ENCODE results near the gene IRX4. TPM values are rescaled to one million over a fixed set of nuclear protein-coding genes. Genes with fewer than 3 reads are reported as not detected.
A peak's percentile ranks its signal among the peaks of the same experiment; 100 is the strongest.

IRX4 gene
- total and polyA plus RNA-seq, 2 donors (not counting 3 experiments of a cell fraction or from before 2014, with no cell fraction given): not detected

DNA sequence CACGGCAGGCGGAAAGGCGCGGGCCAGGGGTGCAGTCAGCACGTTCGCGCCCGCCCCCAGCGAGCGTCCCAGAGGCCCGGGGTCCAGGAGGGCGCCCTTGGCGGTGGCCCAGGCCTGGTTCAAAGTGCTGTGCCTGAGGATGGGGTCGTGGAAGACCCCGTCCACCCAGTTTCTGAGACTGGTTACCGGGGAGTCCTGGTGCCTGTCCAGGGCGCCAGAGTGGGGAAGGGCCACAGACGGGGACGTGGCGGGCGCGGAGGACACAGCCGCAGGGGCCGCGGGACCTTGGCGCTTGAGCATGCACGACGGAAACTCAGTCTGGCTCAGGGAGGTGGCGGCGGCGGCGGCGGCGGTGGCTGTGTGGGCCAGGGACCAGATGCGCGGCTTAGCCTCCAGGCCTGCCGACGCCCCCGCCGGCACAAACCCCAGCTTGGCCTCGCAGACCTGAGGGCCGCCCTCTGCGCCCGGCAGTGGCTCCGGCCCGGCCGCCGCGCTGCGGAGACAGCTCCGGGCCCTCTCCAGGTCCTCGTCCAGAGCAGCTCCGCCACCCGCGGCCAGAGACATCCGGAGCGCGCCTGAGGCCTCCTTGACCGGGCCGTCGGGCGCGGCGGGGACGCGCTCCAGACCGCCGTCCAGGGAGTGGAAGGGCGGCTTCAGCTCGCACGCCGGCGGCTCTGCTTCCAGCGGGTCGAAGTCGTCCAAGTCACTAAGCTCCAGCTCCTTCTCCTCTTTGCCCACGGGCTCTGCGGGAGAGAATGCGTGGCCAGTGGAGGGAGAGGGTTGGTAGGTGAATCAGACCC, 4.5 kb downstream of the IRX4 start:
- dilution Hi-C loops (cut with MboI; ENCODE audit: extremely low pct_ligation_motif_present, low sequenced_read_pairs): no loop called here
- FAIRE-seq: no peak

DNA sequence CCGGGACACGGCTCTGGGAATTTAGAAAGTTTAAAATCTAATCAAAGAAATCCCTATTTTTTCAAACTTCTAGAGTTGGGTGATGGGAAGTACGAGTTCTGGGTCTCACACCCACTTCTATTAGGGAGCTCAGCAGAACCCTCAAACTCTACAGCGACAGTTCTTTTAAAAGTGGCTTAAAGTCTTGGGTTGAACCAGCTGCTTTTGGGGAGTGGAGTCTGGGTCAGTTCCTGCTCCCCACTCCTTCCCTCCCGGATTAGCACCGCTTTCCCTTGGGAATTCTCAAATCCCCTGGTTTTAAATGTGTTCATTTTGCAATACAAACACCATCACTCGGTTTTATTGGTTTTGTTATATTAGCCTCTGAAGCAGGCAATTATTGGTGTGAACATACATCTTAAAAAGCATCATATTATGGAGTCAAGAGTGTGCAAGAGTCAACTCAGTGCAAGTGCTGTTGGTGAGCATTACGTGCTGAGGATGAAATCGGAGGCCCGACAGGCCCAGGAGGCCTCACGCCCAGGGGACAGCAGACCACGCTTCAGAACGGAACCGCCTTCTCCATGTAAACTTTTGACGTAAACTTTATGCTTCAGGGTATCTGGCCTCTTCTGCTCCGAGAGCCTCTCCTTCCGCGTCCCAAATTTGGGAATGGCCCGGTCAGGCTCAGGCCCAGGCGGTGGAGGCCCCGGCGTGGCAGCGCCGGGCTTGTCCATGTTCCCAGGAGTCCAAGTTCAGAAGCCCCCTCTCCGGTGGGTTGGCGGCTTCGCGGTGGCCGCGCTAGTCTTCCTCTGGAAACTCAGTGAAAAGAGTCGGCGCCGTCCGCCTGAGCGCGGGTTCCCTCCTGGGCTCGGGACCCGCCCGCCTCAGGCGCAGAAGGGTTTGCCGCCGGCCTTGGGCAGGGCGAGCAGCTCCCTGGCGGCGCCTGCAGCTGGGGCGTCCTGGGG, 5.3 kb downstream of the IRX4 start:
- Histone ChIP-seq H3K9me1 (replicated peaks; ENCODE audit: control insufficient read depth, extremely low read depth, insufficient read depth, low read length) (no peaks in the 10 kb centered on the region), H2AFZ (ENCODE audit: low read depth, low read length) (no peak overlapping the region), H3K27me3 (ENCODE audit: control insufficient read depth in 2 of 2, insufficient read depth in 2 of 2, low read length in 2 of 2) (peaks cover 71 to 89% of the 10 kb centered on the region in 2 experiments), H3K4me2 (ENCODE audit: insufficient read depth, low read length) (no peak overlapping the region), H3K36me3 (ENCODE audit: control insufficient read depth in 2 of 2, extremely low read depth in 1 of 2, insufficient read depth in 2 of 2, low read length in 2 of 2) (no peaks in the 10 kb centered on the region), H3K79me2 (ENCODE audit: control insufficient read depth, insufficient read depth, low read length) (no peaks in the 10 kb centered on the region), H3K27ac (ENCODE audit: insufficient read depth, low read depth, low read length) (no peak overlapping the region), H3K9me3 (replicated peaks; ENCODE audit: control insufficient read depth, insufficient read depth, low read length) (no peaks in the 10 kb centered on the region), H3K4me3 (replicated peaks in 1 of 3; ENCODE audit: insufficient read depth in 1 of 3, low read depth in 1 of 3, low read length in 3 of 3) (no peak overlapping the region), H3K9ac (replicated peaks; ENCODE audit: extremely low read depth, insufficient read depth, low read length) (no peak overlapping the region), H4K20me1 (replicated peaks; ENCODE audit: control insufficient read depth, extremely low read depth, insufficient read depth, low read length) (no peaks in the 10 kb centered on the region), H3K4me1 (ENCODE audit: control insufficient read depth, extremely low read depth, insufficient read depth, low read length) (no peaks in the 10 kb centered on the region)
- no peak for FAIRE-seq
- BruUV-seq (replicated peaks): no TSS peak
- intact Hi-C loops (cut with micrococcal nuclease) (no loop called here), dilution Hi-C loops (cut with MboI; ENCODE audit: extremely low pct_ligation_motif_present, low sequenced_read_pairs) (no loop called here)
- DNase-seq (ENCODE audit: low read depth, low spot score): no peak
- ChIA-PET POLR2A (no interaction called here), CTCF (interaction anchor here (1.1 kb wide), 1 partner anchor 114 kb away, joined by 3 read pairs; no protein-coding TSS in a partner anchor)
- TF ChIP-seq, protein P1, sequence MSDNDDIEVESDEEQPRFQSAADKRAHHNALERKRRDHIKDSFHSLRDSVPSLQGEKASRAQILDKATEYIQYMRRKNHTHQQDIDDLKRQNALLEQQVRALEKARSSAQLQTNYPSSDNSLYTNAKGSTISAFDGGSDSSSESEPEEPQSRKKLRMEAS (IDR thresholded peaks at IDR 0.05; ENCODE audit: insufficient read depth, insufficient read length): no peak
- TF ChIP-seq EZH2 (IDR thresholded peaks at IDR 0.05; ENCODE audit: borderline replicate concordance, low read depth, low read length, severe bottlenecking): peak; percentile 67
- no peak for TF ChIP-seq FOS (IDR thresholded peaks at IDR 0.05; ENCODE audit: borderline replicate concordance, insufficient read depth, low read length)

More for the DNA sequence above, 4.5 kb downstream of the IRX4 start:
- ChIA-PET POLR2A (no interaction called here), CTCF (no interaction called here)
- H3K79me2 ChIP-seq (ENCODE audit: control insufficient read depth, insufficient read depth, low read length): no peaks in the 10 kb centered on the region
- no peaks in the 10 kb centered on the region for H3K9me1 ChIP-seq (replicated peaks; ENCODE audit: control insufficient read depth, extremely low read depth, insufficient read depth, low read length)
- no peak for DNase-seq (ENCODE audit: low read depth, low spot score)
- H3K36me3 ChIP-seq (ENCODE audit: control insufficient read depth in 2 of 2, extremely low read depth in 1 of 2, insufficient read depth in 2 of 2, low read length in 2 of 2): no peaks in the 10 kb centered on the region
- peaks cover 73 to 90% of the 10 kb centered on the region in 2 experiments for H3K27me3 ChIP-seq (ENCODE audit: control insufficient read depth in 2 of 2, insufficient read depth in 2 of 2, low read length in 2 of 2)
- TF ChIP-seq EZH2 (IDR thresholded peaks at IDR 0.05; ENCODE audit: borderline replicate concordance, low read depth, low read length, severe bottlenecking) (peak; percentile 99), POLR2AphosphoS5 (IDR thresholded peaks at IDR 0.05; ENCODE audit: insufficient read depth, low read depth, low read length) (no peak)
- H4K20me1 ChIP-seq (replicated peaks; ENCODE audit: control insufficient read depth, extremely low read depth, insufficient read depth, low read length): no peaks in the 10 kb centered on the region
- intact Hi-C loops (cut with micrococcal nuclease): no loop called here
- H2AFZ ChIP-seq (ENCODE audit: low read depth, low read length): no peak overlapping the region
- no peak overlapping the region for H3K4me3 ChIP-seq (replicated peaks in 1 of 3; ENCODE audit: insufficient read depth in 1 of 3, low read depth in 1 of 3, low read length in 3 of 3)
- no TSS peak for BruUV-seq (replicated peaks)
- no peak overlapping the region for H3K4me2 ChIP-seq (ENCODE audit: insufficient read depth, low read length)
- H3K9ac ChIP-seq (replicated peaks; ENCODE audit: extremely low read depth, insufficient read depth, low read length): no peak overlapping the region
- H3K9me3 ChIP-seq (replicated peaks; ENCODE audit: control insufficient read depth, insufficient read depth, low read length): no peaks in the 10 kb centered on the region
- no peaks in the 10 kb centered on the region for H3K4me1 ChIP-seq (ENCODE audit: control insufficient read depth, extremely low read depth, insufficient read depth, low read length)
- no peak overlapping the region for H3K27ac ChIP-seq (ENCODE audit: insufficient read depth, low read depth, low read length)
